Suprapubic skin (tissue), 3 donors: ENCODE measurements around the gene CTAGE1.

Experiments used
- POLR2A ChIP-seq, 2 donors: fragments of 450-650 bp; IDR thresholded peaks; one replicate each; pipeline ENCODE4 v1.6.1; 2017; ENCODE audit warnings: antibody characterized with exemption in 2 of 2, mild to moderate bottlenecking in 2 of 2, moderate library complexity in 2 of 2
- TF ChIP-seq, protein P1 (sequence below), 2 donors: fragments of 200-600 bp in 1 of 2; fragments of 450-650 bp in 1 of 2; sonication (generic) in 1 of 2; IDR thresholded peaks; one replicate each; pipeline ENCODE4 v1.5.1; 2016 to 2019; ENCODE audit warnings: antibody characterized with exemption in 2 of 2, mild to moderate bottlenecking in 1 of 2, moderate library complexity in 1 of 2

GRCh38 chr18:22387364-22387763 lies 30.4 kb downstream of the CTAGE1 start:
- TF ChIP-seq, protein P1, sequence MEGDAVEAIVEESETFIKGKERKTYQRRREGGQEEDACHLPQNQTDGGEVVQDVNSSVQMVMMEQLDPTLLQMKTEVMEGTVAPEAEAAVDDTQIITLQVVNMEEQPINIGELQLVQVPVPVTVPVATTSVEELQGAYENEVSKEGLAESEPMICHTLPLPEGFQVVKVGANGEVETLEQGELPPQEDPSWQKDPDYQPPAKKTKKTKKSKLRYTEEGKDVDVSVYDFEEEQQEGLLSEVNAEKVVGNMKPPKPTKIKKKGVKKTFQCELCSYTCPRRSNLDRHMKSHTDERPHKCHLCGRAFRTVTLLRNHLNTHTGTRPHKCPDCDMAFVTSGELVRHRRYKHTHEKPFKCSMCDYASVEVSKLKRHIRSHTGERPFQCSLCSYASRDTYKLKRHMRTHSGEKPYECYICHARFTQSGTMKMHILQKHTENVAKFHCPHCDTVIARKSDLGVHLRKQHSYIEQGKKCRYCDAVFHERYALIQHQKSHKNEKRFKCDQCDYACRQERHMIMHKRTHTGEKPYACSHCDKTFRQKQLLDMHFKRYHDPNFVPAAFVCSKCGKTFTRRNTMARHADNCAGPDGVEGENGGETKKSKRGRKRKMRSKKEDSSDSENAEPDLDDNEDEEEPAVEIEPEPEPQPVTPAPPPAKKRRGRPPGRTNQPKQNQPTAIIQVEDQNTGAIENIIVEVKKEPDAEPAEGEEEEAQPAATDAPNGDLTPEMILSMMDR (IDR thresholded peaks at IDR 0.05), result no peak
- TF ChIP-seq POLR2A (IDR thresholded peaks at IDR 0.05), result no peak
